Neural cell (in vitro differentiated cells): ENCODE data around the gene GRK3. TPM values are rescaled to one million over a fixed set of nuclear protein-coding genes. Genes with fewer than 3 reads are reported as not detected.

Source experiments
- H2AFZ ChIP-seq: fragments of 200-600, 300-800 bp; sonication (generic), shearing (Covaris generic); 2 replicates; pipeline ENCODE4 v1.6.0; 2014; ENCODE audit warnings: low read depth, mild to moderate bottlenecking, antibody characterized with exemption, low read length, moderate library complexity
- H3F3A ChIP-seq: fragments of 200-600 bp; shearing (Covaris generic); 2 replicates; pipeline ENCODE4 v1.6.1; 2016; ENCODE audit warnings: mild to moderate bottlenecking, moderate library complexity, mixed read lengths, antibody characterized with exemption, low read length; ENCODE audit not compliant: insufficient read depth, poor library complexity, severe bottlenecking
- H3K27ac ChIP-seq: fragments of 200-600, 300-800 bp; sonication (generic), shearing (Covaris generic); 2 replicates; pipeline ENCODE4 v1.5.1; 2014; ENCODE audit warnings: mild to moderate bottlenecking, low read length, moderate library complexity
- H3K27me3 ChIP-seq: fragments of 300-800, 200-600 bp; sonication (generic), shearing (Covaris generic); 2 replicates; pipeline ENCODE4 v1.6.0; 2014; ENCODE audit warnings: mild to moderate bottlenecking, low read depth, low read length, moderate library complexity; ENCODE audit not compliant: insufficient read depth
- H3K36me3 ChIP-seq: fragments of 300-800, 200-600 bp; sonication (generic), shearing (Covaris generic); 2 replicates; pipeline ENCODE4 v1.5.1; 2014; ENCODE audit warnings: mild to moderate bottlenecking, antibody characterized with exemption, low read length, moderate library complexity; ENCODE audit not compliant: insufficient read depth
- H3K4me2 ChIP-seq: fragments of 300-800, 200-600 bp; sonication (generic), shearing (Covaris generic); 2 replicates; pipeline ENCODE4 v1.6.0; 2014; ENCODE audit warnings: mild to moderate bottlenecking, low read length
- H3K4me3 ChIP-seq: fragments of 300-800, 200-600 bp; sonication (generic), shearing (Covaris generic); 2 replicates; pipeline ENCODE4 v1.5.1; 2014; ENCODE audit warnings: mild to moderate bottlenecking, low read length, moderate library complexity
- H3K79me2 ChIP-seq: fragments of 200-600 bp; shearing (Covaris generic); replicated peaks from 2 replicates; pipeline ENCODE4 v1.6.0; 2014; ENCODE audit warnings: mild to moderate bottlenecking, low read length, moderate library complexity; ENCODE audit not compliant: insufficient read depth
- H3K9ac ChIP-seq: fragments of 300-800, 200-600 bp; sonication (generic), shearing (Covaris generic); 2 replicates; pipeline ENCODE4 v1.6.1; 2016; ENCODE audit warnings: mild to moderate bottlenecking, low read length, mixed read lengths
- H3K9me2 ChIP-seq: fragments of 200-600 bp; shearing (Covaris generic); 2 replicates; pipeline ENCODE4 v1.6.1; 2016; ENCODE audit warnings: mild to moderate bottlenecking, low read length, mixed read lengths; ENCODE audit not compliant: insufficient read depth
- H3K9me3 ChIP-seq: fragments of 200-600, 300-800 bp; sonication (generic), shearing (Covaris generic); 2 replicates; pipeline ENCODE4 v1.6.1; 2016; ENCODE audit warnings: mild to moderate bottlenecking, mixed run types, low read length, moderate library complexity, mixed read lengths
- H4K20me1 ChIP-seq: fragments of 200-600 bp; shearing (Covaris generic); 2 replicates; pipeline ENCODE4 v1.6.1; 2016; ENCODE audit warnings: mild to moderate bottlenecking, mixed run types; ENCODE audit not compliant: insufficient read depth
- EP300 ChIP-seq: fragments of 450-650 bp; conservative IDR thresholded peaks from 2 replicates; pipeline ENCODE4 v1.6.1; 2014; ENCODE audit warnings: antibody characterized with exemption, mild to moderate bottlenecking, moderate library complexity; ENCODE audit not compliant: poor library complexity, severe bottlenecking
- EZH2 ChIP-seq: fragments of 200-600, 300-800 bp; shearing (Covaris generic), sonication (generic); IDR thresholded peaks from 2 replicates; pipeline ENCODE4 v1.6.1; 2014; ENCODE audit warnings: antibody characterized with exemption, low read length, borderline replicate concordance, mild to moderate bottlenecking; ENCODE audit not compliant: insufficient read depth, poor library complexity, severe bottlenecking
- MXI1 ChIP-seq: fragments of 450-650 bp; conservative IDR thresholded peaks from 2 replicates; pipeline ENCODE4 v1.6.1; 2014; ENCODE audit warnings: antibody characterized with exemption, mild to moderate bottlenecking; ENCODE audit not compliant: poor library complexity, severe bottlenecking
- POLR2AphosphoS5 ChIP-seq: IDR thresholded peaks from 2 replicates; pipeline ENCODE4 v1.6.1; 2012
- RAD21 ChIP-seq: fragments of 450-650 bp; conservative IDR thresholded peaks from 2 replicates; pipeline ENCODE4 v1.6.1; 2014; ENCODE audit warnings: antibody characterized with exemption, mild to moderate bottlenecking, moderate library complexity
- SMC3 ChIP-seq: fragments of 450-650 bp; conservative IDR thresholded peaks from 2 replicates; pipeline ENCODE4 v1.6.1; 2014; ENCODE audit warnings: antibody characterized with exemption, mild to moderate bottlenecking, moderate library complexity; ENCODE audit not compliant: poor library complexity
- TAF1 ChIP-seq: IDR thresholded peaks from 2 replicates; pipeline ENCODE4 v1.6.1; 2012; ENCODE audit warnings: low read depth
- polyA plus RNA-seq: library from polyadenylated mRNA; depleted of rRNA; stranded (reverse); fragments of >200 nt; gene quantifications from 2 replicates; pipeline ENCODE4 v1.2.3, GENCODE V29; 2014
- TF ChIP-seq, protein P1 (sequence below): fragments of 450-650 bp; IDR thresholded peaks from 2 replicates; pipeline ENCODE4 v1.5.1; 2014; ENCODE audit warnings: antibody characterized with exemption, mild to moderate bottlenecking, moderate library complexity; ENCODE audit not compliant: poor library complexity, severe bottlenecking
- TF ChIP-seq, protein P2 (sequence below): IDR thresholded peaks from 2 replicates; pipeline ENCODE4 v1.6.1; 2012; ENCODE audit warnings: borderline replicate concordance

GRK3 gene
- polyA plus RNA-seq, 1 donor from 2014 or later: 9.8 TPM

DNA sequence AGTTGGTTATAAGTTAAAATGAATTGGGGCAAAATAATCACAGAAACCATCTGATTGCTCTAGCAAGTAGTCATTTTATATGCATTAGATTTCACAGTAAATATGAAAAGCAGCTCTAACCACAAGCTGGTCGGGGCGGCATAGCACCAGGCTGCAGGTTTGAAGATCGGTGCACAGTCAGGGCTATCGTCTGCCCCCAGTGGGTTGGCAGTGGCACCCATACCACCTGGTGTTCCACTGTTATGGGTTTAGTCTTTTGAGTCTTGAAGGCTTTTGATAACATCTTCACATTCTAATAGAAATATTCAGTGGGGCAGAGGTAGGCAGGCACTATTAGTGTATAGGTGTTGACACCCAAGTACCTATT lies 62.1 kb downstream of the GRK3 start:
- H4K20me1 ChIP-seq: no peaks in the 10 kb centered on the region
- H3K79me2 ChIP-seq: no peaks in the 10 kb centered on the region
- no peak overlapping the region for H3K4me2 ChIP-seq
- H3K27ac ChIP-seq: no peak overlapping the region
- no peak overlapping the region for H3K9ac ChIP-seq
- H3K9me2 ChIP-seq: no peaks in the 10 kb centered on the region
- H3K36me3 ChIP-seq: no peaks in the 10 kb centered on the region
- H2AFZ ChIP-seq: no peak overlapping the region
- no peak overlapping the region for H3K4me3 ChIP-seq
- TF ChIP-seq MXI1 (no peak), EZH2 (no peak), EP300 (no peak), TAF1 (no peak), SMC3 (no peak), RAD21 (no peak), POLR2AphosphoS5 (no peak)
- TF ChIP-seq, protein P1, sequence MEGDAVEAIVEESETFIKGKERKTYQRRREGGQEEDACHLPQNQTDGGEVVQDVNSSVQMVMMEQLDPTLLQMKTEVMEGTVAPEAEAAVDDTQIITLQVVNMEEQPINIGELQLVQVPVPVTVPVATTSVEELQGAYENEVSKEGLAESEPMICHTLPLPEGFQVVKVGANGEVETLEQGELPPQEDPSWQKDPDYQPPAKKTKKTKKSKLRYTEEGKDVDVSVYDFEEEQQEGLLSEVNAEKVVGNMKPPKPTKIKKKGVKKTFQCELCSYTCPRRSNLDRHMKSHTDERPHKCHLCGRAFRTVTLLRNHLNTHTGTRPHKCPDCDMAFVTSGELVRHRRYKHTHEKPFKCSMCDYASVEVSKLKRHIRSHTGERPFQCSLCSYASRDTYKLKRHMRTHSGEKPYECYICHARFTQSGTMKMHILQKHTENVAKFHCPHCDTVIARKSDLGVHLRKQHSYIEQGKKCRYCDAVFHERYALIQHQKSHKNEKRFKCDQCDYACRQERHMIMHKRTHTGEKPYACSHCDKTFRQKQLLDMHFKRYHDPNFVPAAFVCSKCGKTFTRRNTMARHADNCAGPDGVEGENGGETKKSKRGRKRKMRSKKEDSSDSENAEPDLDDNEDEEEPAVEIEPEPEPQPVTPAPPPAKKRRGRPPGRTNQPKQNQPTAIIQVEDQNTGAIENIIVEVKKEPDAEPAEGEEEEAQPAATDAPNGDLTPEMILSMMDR: no peak
- TF ChIP-seq, protein P2, sequence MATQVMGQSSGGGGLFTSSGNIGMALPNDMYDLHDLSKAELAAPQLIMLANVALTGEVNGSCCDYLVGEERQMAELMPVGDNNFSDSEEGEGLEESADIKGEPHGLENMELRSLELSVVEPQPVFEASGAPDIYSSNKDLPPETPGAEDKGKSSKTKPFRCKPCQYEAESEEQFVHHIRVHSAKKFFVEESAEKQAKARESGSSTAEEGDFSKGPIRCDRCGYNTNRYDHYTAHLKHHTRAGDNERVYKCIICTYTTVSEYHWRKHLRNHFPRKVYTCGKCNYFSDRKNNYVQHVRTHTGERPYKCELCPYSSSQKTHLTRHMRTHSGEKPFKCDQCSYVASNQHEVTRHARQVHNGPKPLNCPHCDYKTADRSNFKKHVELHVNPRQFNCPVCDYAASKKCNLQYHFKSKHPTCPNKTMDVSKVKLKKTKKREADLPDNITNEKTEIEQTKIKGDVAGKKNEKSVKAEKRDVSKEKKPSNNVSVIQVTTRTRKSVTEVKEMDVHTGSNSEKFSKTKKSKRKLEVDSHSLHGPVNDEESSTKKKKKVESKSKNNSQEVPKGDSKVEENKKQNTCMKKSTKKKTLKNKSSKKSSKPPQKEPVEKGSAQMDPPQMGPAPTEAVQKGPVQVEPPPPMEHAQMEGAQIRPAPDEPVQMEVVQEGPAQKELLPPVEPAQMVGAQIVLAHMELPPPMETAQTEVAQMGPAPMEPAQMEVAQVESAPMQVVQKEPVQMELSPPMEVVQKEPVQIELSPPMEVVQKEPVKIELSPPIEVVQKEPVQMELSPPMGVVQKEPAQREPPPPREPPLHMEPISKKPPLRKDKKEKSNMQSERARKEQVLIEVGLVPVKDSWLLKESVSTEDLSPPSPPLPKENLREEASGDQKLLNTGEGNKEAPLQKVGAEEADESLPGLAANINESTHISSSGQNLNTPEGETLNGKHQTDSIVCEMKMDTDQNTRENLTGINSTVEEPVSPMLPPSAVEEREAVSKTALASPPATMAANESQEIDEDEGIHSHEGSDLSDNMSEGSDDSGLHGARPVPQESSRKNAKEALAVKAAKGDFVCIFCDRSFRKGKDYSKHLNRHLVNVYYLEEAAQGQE: no peak
- no peaks in the 10 kb centered on the region for H3F3A ChIP-seq
- H3K27me3 ChIP-seq: no peaks in the 10 kb centered on the region
- H3K9me3 ChIP-seq: no peaks in the 10 kb centered on the region

DNA sequence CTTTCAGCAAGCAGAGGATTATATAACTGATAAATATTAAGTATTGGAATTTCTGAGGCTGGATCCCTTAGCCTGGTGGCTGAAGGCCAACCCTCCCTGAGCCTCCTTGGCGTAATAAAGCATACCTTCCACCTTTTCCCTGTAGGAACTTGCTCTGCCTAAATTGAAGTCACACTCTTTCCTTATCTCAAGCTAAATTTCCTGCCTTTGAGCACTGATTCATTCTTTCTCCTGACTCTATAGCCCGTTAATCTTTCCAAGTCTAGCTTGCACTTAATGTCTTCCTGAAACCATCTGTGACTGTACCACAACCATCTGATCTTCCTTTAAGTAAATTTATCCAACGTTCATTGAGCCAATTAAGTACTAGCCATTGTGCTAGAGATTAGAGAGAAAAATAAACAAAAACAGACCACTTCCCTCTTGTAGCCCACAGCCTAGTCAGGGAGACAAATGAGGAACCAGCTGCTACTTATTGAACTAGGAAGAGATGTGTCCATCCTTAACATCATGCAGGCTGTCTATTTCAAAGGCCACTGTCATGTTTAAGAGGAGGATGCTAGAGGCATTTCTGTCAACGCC lies 62.9 kb downstream of the GRK3 start:
- Histone ChIP-seq H4K20me1 (no peaks in the 10 kb centered on the region), H3K79me2 (no peaks in the 10 kb centered on the region), H3K36me3 (no peaks in the 10 kb centered on the region), H3K27me3 (no peaks in the 10 kb centered on the region), H3K4me2 (no peak overlapping the region), H3K27ac (no peak overlapping the region), H3K9me3 (no peaks in the 10 kb centered on the region), H3K4me3 (no peak overlapping the region), H3F3A (no peaks in the 10 kb centered on the region), H2AFZ (no peak overlapping the region), H3K9me2 (no peaks in the 10 kb centered on the region), H3K9ac (no peak overlapping the region)
- TF ChIP-seq EZH2 (no peak), POLR2AphosphoS5 (no peak), EP300 (no peak), TAF1 (no peak), MXI1 (no peak)
- TF ChIP-seq, protein P1: no peak
